ENCODE results near the gene ZNF606. TPM values are rescaled to one million over a fixed set of nuclear protein-coding genes. Genes with fewer than 3 reads are reported as not detected.
"Not testable (repeated sequence)": the region's sequence is repeated elsewhere in the genome, so short reads cannot be mapped to it uniquely, and the experiment has no call there.

The ZNF606 gene
- polyA plus RNA-seq, 4 donors: 27.2 to 36.5 (median 30.6) TPM

DNA sequence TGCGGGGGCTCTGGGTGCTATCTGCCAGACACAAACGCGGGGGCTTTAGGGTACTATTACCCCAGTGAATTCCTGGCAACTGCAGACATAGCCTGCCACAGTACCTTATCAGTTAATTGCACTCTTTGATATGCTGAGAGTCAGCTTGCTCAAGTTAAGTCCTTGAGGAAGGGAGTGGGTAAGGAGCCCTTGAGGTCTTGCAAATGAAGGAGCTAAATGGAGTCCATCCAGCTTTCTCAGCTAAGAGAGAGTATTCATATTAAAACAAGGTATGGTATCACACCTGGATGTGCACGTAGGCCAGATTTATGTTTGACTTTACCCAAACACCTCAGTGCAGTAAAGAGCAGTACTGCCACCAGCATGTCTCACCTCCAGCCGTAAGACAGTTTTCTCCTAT is 11.5 kb upstream of the ZNF606 start:
- no peak for DNase-seq (ENCODE audit: low read depth in 4 of 4, low spot score in 2 of 4)

DNA sequence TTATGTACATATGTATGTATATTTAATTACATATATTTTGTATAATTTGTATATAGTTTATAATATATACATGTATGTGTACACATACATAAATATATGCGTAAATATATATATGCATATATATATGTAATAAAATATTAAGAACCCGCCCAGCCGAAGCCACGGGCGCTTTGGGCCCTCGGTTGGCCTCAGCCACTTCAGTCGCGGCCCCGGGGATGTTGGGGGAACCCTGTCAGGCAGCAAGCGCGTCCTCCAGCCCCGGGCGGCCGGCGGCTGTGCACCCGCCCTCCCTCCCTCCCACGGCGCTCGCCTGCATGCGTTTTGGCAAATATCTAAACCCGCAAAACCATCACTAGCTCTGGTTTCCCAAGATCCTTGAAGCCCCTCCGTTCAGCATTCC is 7.9 kb upstream of the ZNF606 start:
- no peak for DNase-seq (ENCODE audit: low read depth in 4 of 4, low spot score in 2 of 4)

DNA sequence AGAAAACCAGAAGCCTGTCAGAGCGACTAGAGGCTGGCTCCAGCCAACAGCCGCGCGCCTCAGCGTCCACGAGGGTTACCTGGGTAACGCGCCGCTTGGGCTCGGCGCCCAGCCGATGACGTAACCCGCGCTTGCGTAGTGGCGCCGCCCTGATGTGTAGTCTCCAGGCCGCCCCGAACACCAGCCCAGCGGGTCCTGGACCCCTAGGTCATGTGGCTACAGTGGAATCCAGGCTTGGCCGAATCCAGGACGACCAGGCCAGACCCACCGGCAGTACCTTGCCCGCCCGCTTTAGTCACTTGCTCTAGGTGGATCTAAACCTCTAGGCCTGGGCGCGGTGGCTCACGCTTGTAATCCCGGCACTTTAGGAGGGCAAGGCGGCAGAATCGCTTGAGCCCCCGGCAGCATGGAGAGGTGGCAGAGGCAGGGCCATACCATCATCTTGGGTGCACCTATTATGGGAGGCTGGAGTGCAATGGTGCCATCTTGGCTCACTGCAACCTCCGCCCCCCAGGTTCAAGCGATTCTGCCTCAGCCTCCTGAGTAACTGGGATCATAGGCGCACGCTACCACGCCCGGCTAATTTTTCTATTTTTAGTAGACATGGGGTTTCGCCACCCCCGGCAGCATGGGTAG is 7.2 kb upstream of the ZNF606 start:
- peak; percentile 75 to 90 (median 85) for DNase-seq (ENCODE audit: low read depth in 4 of 4, low spot score in 2 of 4)

DNA sequence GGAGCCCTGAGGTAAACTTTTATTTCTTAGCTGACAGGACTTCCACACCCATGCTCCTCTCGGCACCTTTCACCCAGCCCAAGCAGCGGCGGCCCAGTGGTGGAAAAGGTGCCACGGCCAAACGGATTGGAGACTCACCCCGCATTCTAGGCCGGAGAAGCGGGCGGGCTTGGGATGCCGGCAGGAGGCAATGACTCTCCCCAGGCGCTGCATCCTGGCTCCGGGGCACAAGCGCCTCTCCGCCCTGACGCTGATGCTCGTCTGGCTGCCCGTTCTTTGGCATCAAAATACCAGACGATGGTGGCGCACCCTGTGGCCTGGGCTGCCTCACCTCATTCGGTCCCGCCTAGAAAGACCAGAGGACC is 6.7 kb upstream of the ZNF606 start:
- peak in 1 of 4 donors; percentile 13 for DNase-seq (ENCODE audit: low read depth in 4 of 4, low spot score in 2 of 4)

DNA sequence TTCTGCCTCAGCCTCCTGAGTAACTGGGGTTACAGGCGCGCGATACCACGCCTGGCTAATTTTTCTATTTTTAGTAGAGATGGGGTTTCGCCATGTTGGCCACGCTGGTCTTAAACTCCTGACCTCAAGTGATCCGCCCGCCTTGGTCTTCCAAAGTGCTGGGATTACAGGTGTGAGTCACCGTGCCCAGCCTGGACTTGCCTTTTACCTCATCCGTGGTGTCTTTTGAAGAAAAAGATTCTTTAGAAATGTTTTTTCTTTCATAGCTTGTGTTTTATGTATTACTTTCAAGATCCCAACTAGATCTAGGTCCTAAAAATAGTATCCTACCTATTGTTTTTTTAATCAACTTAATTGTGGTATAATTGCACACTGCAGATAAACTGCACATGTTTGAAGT is 6.3 kb upstream of the ZNF606 start:
- not testable (repeated sequence) for DNase-seq (ENCODE audit: low read depth in 4 of 4, low spot score in 2 of 4)

DNA sequence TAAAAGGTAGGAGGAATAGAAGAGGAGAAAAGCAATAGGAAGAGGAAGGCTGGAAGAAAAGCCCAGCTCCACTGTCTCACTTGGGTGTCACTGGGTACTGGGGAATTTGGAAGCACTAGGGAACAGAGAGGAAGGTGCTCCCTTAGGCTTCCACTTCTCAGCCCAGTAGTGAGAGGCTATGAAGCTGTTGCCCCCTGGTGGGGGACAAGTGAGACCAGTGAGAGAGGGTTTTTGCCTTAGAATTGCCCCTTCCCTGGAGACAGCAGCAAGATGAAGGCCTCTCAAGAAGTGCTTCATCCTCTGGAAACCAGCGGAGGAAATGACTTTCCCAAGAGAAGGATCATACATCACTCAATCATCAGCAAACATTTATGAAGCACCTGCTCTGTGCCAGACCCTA is 4.7 kb upstream of the ZNF606 start:
- no peak for DNase-seq (ENCODE audit: low read depth in 4 of 4, low spot score in 2 of 4)

DNA sequence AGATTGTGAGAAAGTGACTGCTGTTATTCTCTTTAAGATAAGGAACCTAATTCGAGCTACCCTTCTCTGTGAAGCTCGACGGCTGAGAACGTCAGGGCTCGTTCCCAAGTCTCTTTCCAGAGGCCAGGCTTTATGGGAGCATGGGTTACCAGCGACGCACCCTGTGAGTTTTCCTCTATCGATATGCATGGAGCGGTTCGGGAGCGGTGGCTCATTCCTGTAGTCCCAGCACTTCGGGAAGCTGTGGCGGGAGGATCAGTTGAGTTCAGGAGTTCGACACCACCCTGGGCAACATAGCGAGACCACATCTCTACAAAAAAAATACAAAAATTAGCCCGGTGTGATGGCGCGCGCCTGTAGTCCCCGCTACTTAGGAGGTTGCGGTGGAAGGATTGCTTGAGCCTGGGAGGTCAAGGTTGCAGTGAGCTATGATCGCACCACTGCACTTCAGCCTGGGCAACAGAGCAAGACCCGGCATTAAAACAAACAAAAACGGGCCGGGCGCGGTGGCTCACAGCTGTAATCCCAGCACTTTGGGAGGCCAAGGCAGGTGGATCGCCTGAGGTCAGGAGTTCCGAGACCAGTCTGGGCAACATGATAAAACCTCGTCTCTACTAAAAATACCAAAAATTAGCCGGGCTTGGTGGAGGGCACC is 681 bp upstream of the ZNF606 start:
- DNase-seq (ENCODE audit: low read depth in 4 of 4, low spot score in 2 of 4): no peak

DNA sequence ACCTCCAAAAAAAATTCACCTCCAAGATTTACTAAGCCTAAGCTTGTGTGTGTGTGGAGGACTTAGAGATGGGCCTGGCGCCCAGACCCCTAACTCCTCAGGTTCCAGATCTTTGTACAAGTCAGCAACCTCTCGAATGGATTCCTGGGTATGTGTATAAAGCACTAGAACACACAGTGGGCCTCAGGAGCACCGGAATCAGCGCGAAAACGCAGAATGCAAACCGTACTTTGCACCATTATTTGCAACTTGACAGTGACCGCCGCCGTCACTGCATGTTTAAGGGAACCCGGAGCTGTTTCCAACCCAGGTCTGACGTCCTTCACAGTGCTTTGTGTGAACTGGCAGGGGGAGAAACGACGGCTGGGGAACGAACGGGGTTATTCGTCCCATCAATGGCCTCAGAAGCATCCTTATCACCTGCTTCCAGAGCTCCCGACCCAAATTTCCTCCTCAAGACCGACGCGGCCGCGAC is 688 bp downstream of the ZNF606 start:
- peak; percentile 23 to 34 (median 28) for DNase-seq (ENCODE audit: low read depth in 4 of 4, low spot score in 2 of 4)

DNA sequence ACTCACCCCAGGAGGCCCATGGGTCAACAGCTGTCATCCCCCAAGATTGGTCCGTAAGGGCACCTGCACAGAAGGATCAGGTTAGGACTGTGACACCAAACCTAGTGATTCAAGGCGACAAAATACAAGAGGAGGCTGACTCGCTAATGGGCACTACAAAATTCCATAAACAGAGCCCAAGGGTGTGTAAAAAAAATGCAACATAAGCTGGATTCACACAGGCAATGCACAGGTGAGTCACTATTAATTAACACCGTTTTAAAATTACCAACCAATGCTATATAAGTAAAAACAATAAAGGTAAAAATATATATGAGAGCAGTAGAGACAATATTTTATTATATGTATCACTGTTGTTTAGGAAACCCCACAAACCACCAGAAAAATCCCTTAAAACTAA is 1.9 kb downstream of the ZNF606 start:
- DNase-seq (ENCODE audit: low read depth in 4 of 4, low spot score in 2 of 4): no peak

DNA sequence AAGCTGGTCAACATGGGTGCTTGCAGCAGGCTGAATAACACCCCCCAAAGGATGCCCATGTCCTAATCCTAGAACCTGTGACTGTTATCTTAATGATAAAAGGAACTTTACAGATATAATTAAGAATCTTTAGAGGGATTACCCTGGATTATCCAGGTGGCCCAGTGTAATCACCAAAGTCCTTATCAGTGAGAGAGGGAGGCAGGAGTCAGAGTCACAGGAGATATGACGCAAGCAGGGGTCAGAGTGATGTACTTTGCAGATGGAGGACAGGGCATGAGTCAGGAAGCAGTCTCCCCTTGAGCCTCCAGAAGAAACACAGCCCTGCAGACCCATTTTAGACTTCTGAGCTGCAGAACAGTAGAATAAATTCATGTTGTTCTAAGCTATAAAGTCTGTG is 9.8 kb downstream of the ZNF606 start:
- DNase-seq (ENCODE audit: low read depth in 4 of 4, low spot score in 2 of 4): no peak

DNA sequence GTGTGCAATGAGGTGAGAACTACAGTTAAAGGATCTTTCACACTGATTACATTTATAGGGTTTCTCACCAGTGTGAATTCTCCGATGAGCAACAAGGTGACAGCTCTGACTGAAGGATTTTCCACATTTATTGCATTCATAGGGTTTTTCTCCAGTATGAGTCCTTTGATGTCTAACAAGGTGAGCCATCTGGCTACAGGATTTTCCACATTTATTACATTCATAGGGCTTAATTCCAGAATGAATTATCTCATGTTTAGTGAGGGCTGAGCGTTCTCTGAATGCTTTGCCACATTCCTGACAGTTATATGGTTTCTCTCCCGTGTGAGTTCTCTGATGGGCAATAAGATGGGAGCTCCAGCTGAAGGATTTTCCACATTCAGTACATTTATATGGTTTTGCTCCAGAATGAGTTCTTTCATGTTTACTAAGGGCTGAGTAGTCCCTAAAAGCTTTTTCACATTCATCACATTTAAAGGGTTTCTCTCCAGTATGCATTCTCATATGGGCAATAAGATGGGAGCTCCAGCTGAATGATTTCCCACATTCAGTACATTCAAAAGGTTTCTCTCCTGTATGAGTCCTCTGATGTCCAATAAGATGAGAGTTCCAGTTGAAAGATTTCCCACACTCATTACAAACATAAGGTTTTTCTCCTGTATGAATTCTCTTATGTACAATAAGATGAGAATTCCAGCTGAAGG is 23.9 kb downstream of the ZNF606 start:
- no peak for DNase-seq (ENCODE audit: low read depth in 4 of 4, low spot score in 2 of 4)

DNA sequence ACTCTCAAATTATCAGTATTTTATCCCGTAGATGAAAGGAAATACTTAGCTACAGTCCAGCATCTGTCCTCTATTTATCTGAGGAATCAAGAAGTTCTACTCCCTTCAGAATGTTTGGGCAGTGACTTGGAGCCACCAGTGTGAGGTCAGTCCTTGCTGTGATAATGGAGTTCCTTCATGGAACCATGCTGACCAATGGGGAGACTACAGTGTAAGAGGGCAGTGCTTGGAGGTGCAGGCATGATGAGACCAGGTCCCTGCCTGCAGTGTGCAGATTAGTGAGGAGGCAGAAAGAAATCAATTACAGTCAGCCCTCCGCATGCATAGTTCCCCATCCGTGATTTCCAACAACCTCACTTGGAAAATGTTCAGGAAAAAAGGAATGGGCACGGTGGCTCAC is 28.2 kb downstream of the ZNF606 start, which contains the start of gene C19orf18:
Gene C19orf18 (minus strand): TSS at position 101 of the 400 bp plus-strand sequence. CDS start 102 bp downstream, outside the sequence.
- DNase-seq (ENCODE audit: low read depth in 4 of 4, low spot score in 2 of 4): no peak

DNA sequence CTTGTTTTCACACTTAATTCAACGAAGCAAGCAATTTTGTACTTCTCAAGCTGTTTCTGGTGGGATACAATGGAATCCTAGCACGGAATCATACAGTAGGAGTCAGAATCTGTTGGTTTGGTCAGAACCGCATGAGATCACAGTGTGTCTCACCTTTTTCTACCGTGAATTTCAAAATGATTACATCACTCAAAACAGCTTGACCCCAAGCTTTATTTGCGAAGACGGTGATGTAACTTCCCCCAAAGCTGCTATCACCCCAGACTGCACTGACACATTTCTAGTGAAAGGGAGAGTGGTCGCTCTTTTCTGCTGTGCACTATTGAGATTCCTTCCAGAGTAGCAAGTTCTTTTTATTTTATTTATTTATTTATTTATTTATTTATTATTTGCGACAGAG is 37.9 kb downstream of the ZNF606 start:
- no peak for DNase-seq (ENCODE audit: low read depth in 4 of 4, low spot score in 2 of 4)

DNA sequence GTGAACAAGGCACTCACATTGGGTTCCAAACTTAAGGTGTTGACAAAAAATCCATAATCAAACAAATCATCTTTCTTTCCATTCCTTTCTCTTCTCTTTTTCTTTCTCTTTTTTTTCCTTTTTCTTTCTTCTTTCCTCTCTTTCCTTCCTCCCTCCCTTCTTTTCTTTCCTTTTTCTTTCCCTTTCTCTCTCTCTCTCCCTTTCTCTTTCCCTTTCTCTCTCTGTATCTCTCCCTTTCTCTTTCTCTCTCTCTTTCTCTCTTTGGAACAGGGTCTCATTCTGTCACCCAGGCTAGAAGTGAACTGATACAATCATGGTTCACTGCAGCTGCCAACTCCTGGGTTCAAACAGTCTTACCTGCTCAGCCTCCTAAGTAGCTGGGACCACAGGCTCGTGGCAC is 40.8 kb downstream of the ZNF606 start:
- DNase-seq (ENCODE audit: low read depth in 4 of 4, low spot score in 2 of 4): no peak

DNA sequence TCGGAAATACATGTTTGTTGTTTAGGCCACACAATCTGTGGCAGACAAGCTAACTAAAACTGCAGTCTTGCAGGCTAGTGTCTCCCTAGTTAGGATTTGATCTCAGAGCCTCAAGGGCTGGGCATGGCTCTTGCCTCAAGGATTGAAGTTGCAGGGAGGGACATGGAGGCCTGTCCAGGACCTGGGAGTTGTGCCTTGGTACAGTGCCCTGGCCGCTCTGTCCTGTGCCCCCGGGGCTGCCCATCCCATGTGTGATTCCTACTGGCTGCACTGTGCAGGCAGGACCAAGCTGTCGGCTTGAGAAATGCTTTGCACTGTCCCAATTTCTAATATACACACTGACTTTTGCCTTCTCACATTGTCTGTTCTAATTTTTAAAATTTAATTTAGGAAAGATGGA is 47.6 kb downstream of the ZNF606 start:
- no peak for DNase-seq (ENCODE audit: low read depth in 4 of 4, low spot score in 2 of 4)

DNA sequence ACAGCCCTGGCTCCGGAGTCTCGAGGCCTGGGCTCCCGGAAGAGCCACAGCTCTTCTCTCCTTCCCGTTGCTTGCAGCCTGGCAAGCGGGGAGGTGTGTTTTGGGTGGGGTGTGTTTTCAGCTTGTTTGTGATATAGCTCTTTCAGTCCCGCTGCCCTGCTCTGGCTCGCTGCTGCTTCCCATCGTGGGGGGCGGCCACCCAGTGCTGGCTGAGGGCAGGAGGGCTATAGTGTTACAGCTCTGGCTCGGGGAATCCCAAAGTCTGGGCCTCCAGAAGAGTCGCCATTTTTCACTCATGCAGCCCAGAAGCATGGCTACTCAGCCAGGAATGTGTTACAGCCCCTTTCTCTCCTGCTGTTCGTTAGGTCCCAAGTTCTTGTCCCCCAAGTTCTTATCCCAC is 52.9 kb downstream of the ZNF606 start:
- DNase-seq (ENCODE audit: low read depth in 4 of 4, low spot score in 2 of 4): no peak

DNA sequence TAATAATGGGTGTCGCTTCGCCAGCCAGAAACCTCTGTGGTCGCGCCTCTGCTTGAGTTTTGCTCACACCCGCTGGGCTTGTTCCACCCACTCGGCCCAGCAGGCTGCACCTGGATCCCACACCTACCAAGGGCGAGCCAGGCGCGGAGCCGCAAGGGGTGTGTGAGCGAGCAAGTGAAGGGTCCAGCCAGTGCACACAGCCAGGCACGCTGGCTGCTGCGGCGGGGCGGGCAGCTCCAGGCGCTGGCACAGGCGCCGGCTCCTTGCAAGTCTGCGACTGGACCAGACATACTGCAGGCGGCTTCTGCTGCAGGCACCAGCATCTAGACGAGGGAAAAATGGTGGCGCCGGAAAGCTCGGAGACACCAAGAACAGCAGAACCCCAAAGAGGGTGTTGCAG is 53.3 kb downstream of the ZNF606 start:
- no peak for DNase-seq (ENCODE audit: low read depth in 4 of 4, low spot score in 2 of 4)

DNA sequence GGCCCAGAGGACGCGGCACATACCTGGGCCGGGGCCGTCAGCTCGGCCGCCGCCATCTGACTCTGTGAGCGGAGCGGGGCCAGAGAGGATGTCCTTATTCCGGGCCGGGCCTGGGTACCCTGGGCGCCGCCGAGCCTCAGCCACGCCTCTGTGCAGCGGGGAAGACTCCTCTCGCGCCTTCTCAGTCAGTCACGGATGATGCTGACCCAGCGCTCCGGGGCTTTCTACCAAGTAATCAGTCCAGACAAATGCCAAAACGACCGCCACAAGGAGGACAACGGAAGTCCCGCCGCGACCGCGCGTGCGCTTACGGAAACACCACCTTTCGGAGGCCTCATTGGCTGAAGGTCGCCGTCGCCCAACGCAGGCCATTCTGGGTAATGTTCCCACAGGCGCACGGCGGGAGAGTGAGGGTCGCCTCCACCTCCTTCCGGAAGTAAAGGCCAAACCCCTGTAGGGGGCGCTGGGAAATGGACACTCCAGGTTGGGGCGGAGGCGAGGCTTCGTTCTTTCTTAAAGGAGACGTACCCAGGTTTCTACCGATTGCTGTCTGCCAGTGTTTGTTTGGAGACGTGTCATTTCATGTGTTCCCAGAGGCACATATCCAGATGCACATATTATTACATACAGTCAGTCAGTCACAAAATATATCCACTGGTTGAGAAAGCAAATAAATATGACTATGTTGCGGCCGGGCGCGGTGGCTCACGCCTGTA is 55.0 kb downstream of the ZNF606 start, which contains the start of gene ZNF256:
Gene ZNF256 (minus strand): TSS at position 288 of the 716 bp plus-strand sequence. CDS start 232 bp downstream, at position 56.
- DNase-seq (ENCODE audit: low read depth in 4 of 4, low spot score in 2 of 4): peak; percentile 73 to 96 (median 89)

DNA sequence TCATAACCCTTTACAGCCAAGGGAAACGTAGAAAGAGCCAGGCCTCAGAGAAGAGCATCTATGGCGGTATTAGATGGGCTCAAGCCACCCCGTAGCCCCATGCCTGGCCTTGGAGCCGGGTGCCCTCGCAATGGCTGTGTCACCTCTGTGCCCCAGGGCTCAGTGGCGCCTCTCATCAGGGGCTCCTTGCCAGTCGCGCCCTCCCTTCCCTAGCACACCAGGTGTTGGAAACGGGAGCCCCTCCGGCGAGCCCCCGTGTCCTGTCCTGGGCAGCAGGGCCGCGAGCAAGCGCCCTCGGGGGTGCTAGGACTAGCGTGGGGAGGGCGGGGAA is 55.6 kb downstream of the ZNF606 start:
- no peak for DNase-seq (ENCODE audit: low read depth in 4 of 4, low spot score in 2 of 4)

DNA sequence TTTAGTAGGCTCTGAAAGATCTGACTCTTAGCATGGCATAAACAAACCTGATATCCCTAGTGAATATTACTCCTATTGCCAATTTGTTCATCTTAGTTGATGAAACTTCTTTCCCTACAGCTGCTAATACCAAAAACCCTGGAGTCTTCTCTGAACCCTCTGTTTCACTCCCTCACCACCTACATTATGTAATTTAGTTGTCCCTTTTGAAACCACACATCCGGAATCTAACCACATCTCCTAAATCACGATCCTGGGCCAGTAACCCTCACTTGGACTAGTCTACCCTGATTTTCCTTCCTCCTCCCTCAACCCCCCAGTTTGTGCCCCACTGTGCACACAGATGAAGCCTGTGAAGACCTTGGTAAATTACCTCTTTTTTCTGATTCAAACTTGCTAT is 56.3 kb downstream of the ZNF606 start:
- DNase-seq (ENCODE audit: low read depth in 4 of 4, low spot score in 2 of 4): no peak

DNA sequence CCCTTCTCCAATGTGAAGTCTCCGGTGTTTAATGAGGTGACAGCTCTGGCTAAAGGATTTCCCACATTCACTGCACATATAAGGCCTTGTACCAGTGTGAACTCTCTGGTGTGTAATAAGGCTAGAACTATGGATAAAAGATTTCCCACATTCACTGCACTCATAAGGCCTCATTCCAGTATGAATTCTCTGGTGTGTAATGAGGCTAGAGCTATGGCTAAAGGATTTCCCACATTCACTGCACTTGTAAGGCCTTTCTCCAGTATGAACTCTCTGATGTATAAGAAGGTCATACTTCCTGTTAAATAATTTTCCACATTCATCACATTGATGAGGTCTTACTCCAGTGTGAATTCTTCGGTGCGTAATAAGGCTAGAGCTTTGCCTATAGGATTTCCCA is 61.0 kb downstream of the ZNF606 start:
- no peak for DNase-seq (ENCODE audit: low read depth in 4 of 4, low spot score in 2 of 4)
